ENCODE results near the gene CKAP5. TPM values are rescaled to one million over a fixed set of nuclear protein-coding genes. Genes with fewer than 3 reads are reported as not detected.
A peak's percentile ranks its signal among the peaks of the same experiment; 100 is the strongest.

CKAP5 gene
- total RNA-seq, 1 experiment from 2014 or later: 166 TPM

GRCh38 chr11:46889251-46889650 lies 43.2 kb upstream of the CKAP5 start:
- POLR2A ChIA-PET: no interaction called here
- Histone ChIP-seq H2AFZ (ENCODE audit: low read depth, low read length, poor library complexity, severe bottlenecking) (no peak overlapping the region), H3K4me1 (ENCODE audit: control insufficient read depth in 1 of 2, insufficient read depth in 2 of 2, low read length in 2 of 2) (no peaks in the 10 kb centered on the region), H3K9me3 (ENCODE audit: control insufficient read depth in 1 of 2, insufficient read depth in 1 of 2, low read depth in 1 of 2, low read length in 2 of 2) (no peaks in the 10 kb centered on the region), H3K9ac (ENCODE audit: low read length) (no peak overlapping the region), H3K4me2 (ENCODE audit: low read length) (no peak overlapping the region), H3K9me2 (ENCODE audit: insufficient read depth) (no peaks in the 10 kb centered on the region), H3K36me3 (ENCODE audit: control insufficient read depth in 1 of 2, insufficient read depth in 2 of 2, low read length in 2 of 2) (peaks cover 0 to under 1% of the 10 kb centered on the region in 2 experiments; a peak in 1 of 4 replicates), H3K79me2 (ENCODE audit: insufficient read depth, low read length) (no peaks in the 10 kb centered on the region), H3K27me3 (ENCODE audit: insufficient read depth, low read length) (no peaks in the 10 kb centered on the region), H4K20me1 (ENCODE audit: insufficient read depth) (no peaks in the 10 kb centered on the region), H3K4me3 (replicated peaks in 1 of 2; ENCODE audit: low read depth in 1 of 2, low read length in 2 of 2) (no peak overlapping the region), H3K27ac (ENCODE audit: low read depth, low read length) (no peak overlapping the region)
- no TSS peak for BruUV-seq (replicated peaks)
- ATAC-seq (0 out of 2 replicates have a peak, but pooled peaks have one; percentile 8), DNase-seq (ENCODE audit: low read depth, low spot score) (no peak)
- TF ChIP-seq EZH2phosphoT487 (IDR thresholded peaks at IDR 0.05; ENCODE audit: borderline replicate concordance) (no peak), POLR2AphosphoS5 (IDR thresholded peaks at IDR 0.05; ENCODE audit: low read depth, low read length) (no peak), EZH2 (IDR thresholded peaks at IDR 0.05) (no peak), YY1 (IDR thresholded peaks at IDR 0.05; ENCODE audit: extremely low read depth, insufficient replicate concordance, low read depth, low read length) (no peak), REST (IDR thresholded peaks at IDR 0.05; ENCODE audit: low read depth) (no peak), RAD21 (IDR thresholded peaks at IDR 0.05; ENCODE audit: low read depth) (no peak), ZFX (IDR thresholded peaks at IDR 0.05) (no peak), TCF7L2 (IDR thresholded peaks at IDR 0.05; ENCODE audit: borderline replicate concordance, extremely low read depth, insufficient read depth, insufficient read length) (no peak)
- TF ChIP-seq, protein P1, sequence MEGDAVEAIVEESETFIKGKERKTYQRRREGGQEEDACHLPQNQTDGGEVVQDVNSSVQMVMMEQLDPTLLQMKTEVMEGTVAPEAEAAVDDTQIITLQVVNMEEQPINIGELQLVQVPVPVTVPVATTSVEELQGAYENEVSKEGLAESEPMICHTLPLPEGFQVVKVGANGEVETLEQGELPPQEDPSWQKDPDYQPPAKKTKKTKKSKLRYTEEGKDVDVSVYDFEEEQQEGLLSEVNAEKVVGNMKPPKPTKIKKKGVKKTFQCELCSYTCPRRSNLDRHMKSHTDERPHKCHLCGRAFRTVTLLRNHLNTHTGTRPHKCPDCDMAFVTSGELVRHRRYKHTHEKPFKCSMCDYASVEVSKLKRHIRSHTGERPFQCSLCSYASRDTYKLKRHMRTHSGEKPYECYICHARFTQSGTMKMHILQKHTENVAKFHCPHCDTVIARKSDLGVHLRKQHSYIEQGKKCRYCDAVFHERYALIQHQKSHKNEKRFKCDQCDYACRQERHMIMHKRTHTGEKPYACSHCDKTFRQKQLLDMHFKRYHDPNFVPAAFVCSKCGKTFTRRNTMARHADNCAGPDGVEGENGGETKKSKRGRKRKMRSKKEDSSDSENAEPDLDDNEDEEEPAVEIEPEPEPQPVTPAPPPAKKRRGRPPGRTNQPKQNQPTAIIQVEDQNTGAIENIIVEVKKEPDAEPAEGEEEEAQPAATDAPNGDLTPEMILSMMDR (IDR thresholded peaks at IDR 0.05 in 2 of 3, conservative IDR thresholded peaks at IDR 0.05 in 1 of 3; ENCODE audit: borderline replicate concordance in 1 of 3, insufficient read depth in 1 of 3, low read depth in 2 of 3, low read length in 2 of 3): no peak
- TF ChIP-seq, protein P2, sequence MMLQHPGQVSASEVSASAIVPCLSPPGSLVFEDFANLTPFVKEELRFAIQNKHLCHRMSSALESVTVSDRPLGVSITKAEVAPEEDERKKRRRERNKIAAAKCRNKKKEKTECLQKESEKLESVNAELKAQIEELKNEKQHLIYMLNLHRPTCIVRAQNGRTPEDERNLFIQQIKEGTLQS (IDR thresholded peaks at IDR 0.05): no peak
- TF ChIP-seq, protein P3, sequence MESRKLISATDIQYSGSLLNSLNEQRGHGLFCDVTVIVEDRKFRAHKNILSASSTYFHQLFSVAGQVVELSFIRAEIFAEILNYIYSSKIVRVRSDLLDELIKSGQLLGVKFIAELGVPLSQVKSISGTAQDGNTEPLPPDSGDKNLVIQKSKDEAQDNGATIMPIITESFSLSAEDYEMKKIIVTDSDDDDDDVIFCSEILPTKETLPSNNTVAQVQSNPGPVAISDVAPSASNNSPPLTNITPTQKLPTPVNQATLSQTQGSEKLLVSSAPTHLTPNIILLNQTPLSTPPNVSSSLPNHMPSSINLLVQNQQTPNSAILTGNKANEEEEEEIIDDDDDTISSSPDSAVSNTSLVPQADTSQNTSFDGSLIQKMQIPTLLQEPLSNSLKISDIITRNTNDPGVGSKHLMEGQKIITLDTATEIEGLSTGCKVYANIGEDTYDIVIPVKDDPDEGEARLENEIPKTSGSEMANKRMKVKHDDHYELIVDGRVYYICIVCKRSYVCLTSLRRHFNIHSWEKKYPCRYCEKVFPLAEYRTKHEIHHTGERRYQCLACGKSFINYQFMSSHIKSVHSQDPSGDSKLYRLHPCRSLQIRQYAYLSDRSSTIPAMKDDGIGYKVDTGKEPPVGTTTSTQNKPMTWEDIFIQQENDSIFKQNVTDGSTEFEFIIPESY (IDR thresholded peaks at IDR 0.05; ENCODE audit: extremely low read depth, insufficient replicate concordance, low read length): no peak
- RAD21 ChIA-PET (ENCODE audit: low non-redundant PET in 1 of 2, low total read pairs in 2 of 2, uncharacterized antibody in 2 of 2, unreplicated experiment in 2 of 2): no interaction called here
- intact Hi-C loops (cut with micrococcal nuclease): loop anchor here (1.0 kb wide), 3 partner anchors 264 to 466 kb away; no protein-coding TSS in a partner anchor
- CTCF ChIA-PET: no interaction called here
